Vagina (tissue), 2 donors: Measurements from ENCODE around the gene DPF3. TPM values are rescaled to one million over a fixed set of nuclear protein-coding genes. Genes with fewer than 3 reads are reported as not detected.

ENCODE experiments used
- DNase-seq, 2 donors: peaks; one replicate each; pipeline ENCODE4 v3.0.0-alpha.2; 2017; ENCODE audit errors: extremely low spot score in 2 of 2
- H3K27ac ChIP-seq: fragments of 200-600 bp; sonication (generic); one replicate; pipeline ENCODE4 v1.5.1; 2019
- H3K27me3 ChIP-seq: fragments of 200-600 bp; sonication (generic); one replicate; pipeline ENCODE4 v1.5.1; 2019
- H3K36me3 ChIP-seq, 2 donors: fragments of 200-600 bp; sonication (generic); one replicate each; pipeline ENCODE4 v1.5.1; 2017 to 2019
- H3K4me1 ChIP-seq: fragments of 200-600 bp; sonication (generic); one replicate; pipeline ENCODE4 v1.5.1; 2019
- H3K4me3 ChIP-seq, 2 donors: fragments of 200-600 bp; sonication (generic); 1 replicate in 1 of 2; 2 replicates in 1 of 2; pipeline ENCODE4 v1.5.1; 2016 to 2019
- H3K9me3 ChIP-seq: fragments of 200-600 bp; sonication (generic); one replicate; pipeline ENCODE4 v1.5.1; 2019
- POLR2A ChIP-seq, 2 donors: fragments of 450-650 bp; IDR thresholded peaks; one replicate each; pipeline ENCODE4 v1.6.1; 2017; ENCODE audit warnings: antibody characterized with exemption in 2 of 2, mild to moderate bottlenecking in 2 of 2, moderate library complexity in 2 of 2
- POLR2AphosphoS5 ChIP-seq, 2 donors: sonication (generic); formaldehyde crosslinking; IDR thresholded peaks; one replicate each; pipeline ENCODE4 v1.9.0; 2017; ENCODE audit warnings: antibody characterized with exemption in 2 of 2, mild to moderate bottlenecking in 2 of 2, low read depth in 1 of 2; ENCODE audit not compliant: insufficient read depth in 1 of 2
- intact Hi-C: fragments of 100-400 bp; cut with DNase I; formaldehyde crosslinking; loops from one replicate; pipeline ENCODE4 v1.15.1; 2023
- total RNA-seq: library from RNA; depleted of rRNA; stranded (reverse); fragments of >200 nt; gene quantifications from one replicate; pipeline ENCODE4 v1.2.3, GENCODE V29; 2016
- TF ChIP-seq, protein P1 (sequence below), 3 experiments: fragments of 450-650 bp in 2 of 3; fragments of 200-600 bp in 1 of 3; sonication (generic) in 1 of 3; IDR thresholded peaks; one replicate each; pipeline ENCODE4 v1.5.1; 2017 to 2019; ENCODE audit warnings: antibody characterized with exemption in 3 of 3, mild to moderate bottlenecking in 2 of 3, moderate library complexity in 2 of 3

The DPF3 gene
- total RNA-seq, 1 donor from 2014 or later: not detected

DNA sequence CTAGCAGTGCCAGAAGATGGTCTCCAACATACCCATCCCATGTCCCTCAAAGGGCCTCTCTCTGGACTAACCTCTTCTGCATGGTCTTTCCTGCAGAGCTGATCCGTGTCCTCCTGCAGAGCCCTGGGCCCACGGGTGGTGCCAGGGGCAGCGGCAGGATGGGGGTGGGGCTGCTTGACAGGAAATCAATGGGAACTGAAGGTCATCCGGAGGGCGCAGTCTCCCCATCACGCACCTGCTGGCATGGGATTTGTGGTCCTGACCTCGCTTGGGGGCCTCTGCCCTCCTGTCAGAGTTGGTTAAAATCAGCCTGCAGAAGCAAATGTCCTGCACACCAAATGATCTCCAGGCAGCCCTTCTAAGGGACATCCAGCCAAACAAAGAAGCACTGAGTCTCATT lies 110.2 kb downstream of the DPF3 start:
- H3K36me3 ChIP-seq: no peaks in the 10 kb centered on the region
- DNase-seq: peak in 1 of 2 donors; percentile 82
- H3K4me3 ChIP-seq: no peak overlapping the region
- H3K27ac ChIP-seq: no peak overlapping the region
- H3K27me3 ChIP-seq: no peaks in the 10 kb centered on the region
- no peak for TF ChIP-seq POLR2A (IDR thresholded peaks at IDR 0.05)
- TF ChIP-seq, protein P1, sequence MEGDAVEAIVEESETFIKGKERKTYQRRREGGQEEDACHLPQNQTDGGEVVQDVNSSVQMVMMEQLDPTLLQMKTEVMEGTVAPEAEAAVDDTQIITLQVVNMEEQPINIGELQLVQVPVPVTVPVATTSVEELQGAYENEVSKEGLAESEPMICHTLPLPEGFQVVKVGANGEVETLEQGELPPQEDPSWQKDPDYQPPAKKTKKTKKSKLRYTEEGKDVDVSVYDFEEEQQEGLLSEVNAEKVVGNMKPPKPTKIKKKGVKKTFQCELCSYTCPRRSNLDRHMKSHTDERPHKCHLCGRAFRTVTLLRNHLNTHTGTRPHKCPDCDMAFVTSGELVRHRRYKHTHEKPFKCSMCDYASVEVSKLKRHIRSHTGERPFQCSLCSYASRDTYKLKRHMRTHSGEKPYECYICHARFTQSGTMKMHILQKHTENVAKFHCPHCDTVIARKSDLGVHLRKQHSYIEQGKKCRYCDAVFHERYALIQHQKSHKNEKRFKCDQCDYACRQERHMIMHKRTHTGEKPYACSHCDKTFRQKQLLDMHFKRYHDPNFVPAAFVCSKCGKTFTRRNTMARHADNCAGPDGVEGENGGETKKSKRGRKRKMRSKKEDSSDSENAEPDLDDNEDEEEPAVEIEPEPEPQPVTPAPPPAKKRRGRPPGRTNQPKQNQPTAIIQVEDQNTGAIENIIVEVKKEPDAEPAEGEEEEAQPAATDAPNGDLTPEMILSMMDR (IDR thresholded peaks at IDR 0.05): no peak
- no peak for TF ChIP-seq POLR2AphosphoS5 (IDR thresholded peaks at IDR 0.05; ENCODE audit: insufficient read depth in 1 of 2, low read depth in 1 of 2)
- intact Hi-C loops: no loop called here
- H3K4me1 ChIP-seq: no peaks in the 10 kb centered on the region
- no peaks in the 10 kb centered on the region for H3K9me3 ChIP-seq

DNA sequence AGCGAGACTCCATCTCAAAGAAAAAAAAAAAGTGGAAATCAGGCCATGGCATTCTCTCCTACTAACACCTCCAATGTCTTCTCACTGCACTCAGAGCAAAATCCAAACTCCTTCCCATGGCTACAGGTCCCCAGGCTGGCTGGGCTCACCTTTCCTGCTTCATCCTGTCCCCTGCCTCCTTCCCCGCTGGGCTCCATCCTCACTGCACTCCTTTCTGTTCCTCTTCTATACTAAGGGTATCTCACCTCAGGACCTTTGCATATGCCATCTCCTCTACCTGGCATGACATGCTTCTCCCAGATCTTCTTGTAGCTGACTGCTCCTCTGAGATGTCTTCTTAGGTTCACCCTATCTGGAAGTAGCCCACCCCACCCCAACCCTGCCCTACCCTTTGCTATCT lies 111.1 kb downstream of the DPF3 start:
- intact Hi-C loops: no loop called here
- no peak overlapping the region for H3K4me3 ChIP-seq
- H3K27me3 ChIP-seq: no peaks in the 10 kb centered on the region
- no peak for DNase-seq
- H3K36me3 ChIP-seq: no peaks in the 10 kb centered on the region
- H3K4me1 ChIP-seq: no peaks in the 10 kb centered on the region
- H3K9me3 ChIP-seq: no peaks in the 10 kb centered on the region
- TF ChIP-seq POLR2AphosphoS5 (IDR thresholded peaks at IDR 0.05; ENCODE audit: insufficient read depth in 1 of 2, low read depth in 1 of 2) (no peak), POLR2A (IDR thresholded peaks at IDR 0.05) (no peak)
- TF ChIP-seq, protein P1 (IDR thresholded peaks at IDR 0.05): no peak
- no peak overlapping the region for H3K27ac ChIP-seq

DNA sequence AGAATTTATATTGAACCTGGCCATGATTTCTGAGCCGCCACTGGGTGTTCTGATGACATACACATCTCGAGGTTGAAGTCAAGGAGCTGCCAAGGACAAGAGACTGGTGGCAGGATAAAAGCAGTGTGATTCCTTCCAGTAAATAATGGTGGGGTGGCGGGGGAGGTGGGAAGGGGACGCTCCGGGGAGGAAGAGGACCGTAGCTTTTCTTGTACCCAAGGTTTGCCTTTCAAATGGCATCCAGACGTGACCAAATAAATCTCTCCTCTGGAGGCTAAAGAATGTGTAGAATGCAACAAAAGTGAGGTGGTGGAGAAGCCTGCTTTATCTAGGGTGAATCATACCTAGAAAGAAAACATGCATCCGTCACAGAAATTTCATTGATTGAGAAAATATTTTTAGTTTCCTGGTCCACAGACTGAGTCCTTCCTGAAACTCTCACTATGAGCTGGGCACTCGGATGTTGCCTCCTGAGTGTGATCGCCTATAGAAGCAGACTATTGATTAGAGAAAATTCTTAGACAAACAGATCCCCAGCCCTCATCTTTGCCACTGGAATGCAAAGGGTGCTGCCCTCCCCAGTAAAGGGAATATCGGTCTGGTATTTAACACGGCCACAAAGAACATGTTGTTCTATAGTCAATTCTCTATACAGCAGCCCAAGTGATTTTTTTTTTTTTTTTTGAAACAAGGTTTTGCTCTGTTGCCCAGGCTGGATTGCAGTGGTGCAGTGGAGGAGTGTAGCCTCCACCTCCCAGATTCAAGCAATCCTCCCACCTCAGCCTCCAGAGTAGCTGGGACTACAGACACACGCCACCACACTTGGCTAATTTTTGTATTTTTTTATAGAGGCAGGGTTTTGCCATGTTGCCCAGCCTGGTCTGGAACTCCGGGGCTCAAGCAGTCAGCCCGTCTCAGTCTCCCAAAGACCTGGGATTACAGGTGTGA lies 112.1 kb downstream of the DPF3 start:
- H3K27ac ChIP-seq: no peak overlapping the region
- H3K9me3 ChIP-seq: no peaks in the 10 kb centered on the region
- H3K4me3 ChIP-seq: no peak overlapping the region
- H3K4me1 ChIP-seq: no peaks in the 10 kb centered on the region
- H3K27me3 ChIP-seq: no peaks in the 10 kb centered on the region
- peak; percentile 52 to 56 for DNase-seq
- no peak for TF ChIP-seq POLR2AphosphoS5 (IDR thresholded peaks at IDR 0.05; ENCODE audit: insufficient read depth in 1 of 2, low read depth in 1 of 2)
- TF ChIP-seq POLR2A (IDR thresholded peaks at IDR 0.05): no peak
- TF ChIP-seq, protein P1 (IDR thresholded peaks at IDR 0.05): no peak
- intact Hi-C loops: no loop called here
- H3K36me3 ChIP-seq: no peaks in the 10 kb centered on the region

DNA sequence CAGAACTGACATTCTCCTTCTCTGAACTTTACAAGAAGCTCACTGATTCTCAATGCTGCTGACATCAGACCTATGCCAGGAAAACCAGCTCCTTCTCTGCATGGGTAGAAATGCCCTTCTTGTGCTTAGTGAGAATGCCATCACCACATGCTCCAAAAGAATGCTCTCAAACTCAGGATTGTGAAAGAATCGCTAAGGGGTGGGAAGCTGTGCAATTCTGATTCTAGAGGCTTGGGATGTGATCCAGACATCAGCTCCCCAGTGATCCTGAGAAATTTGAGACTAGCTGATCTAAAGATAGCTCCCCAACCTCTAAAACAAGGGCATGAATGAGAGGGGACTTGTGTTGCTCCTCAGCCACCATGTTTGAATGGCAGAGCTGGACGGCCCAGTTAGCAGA lies 113.2 kb downstream of the DPF3 start:
- Histone ChIP-seq H3K4me1 (no peaks in the 10 kb centered on the region), H3K27ac (no peak overlapping the region), H3K4me3 (no peak overlapping the region), H3K36me3 (no peaks in the 10 kb centered on the region), H3K9me3 (no peaks in the 10 kb centered on the region), H3K27me3 (no peaks in the 10 kb centered on the region)
- intact Hi-C loops: no loop called here
- peak in 1 of 2 donors; percentile 25 for DNase-seq
- no peak for TF ChIP-seq POLR2A (IDR thresholded peaks at IDR 0.05)
- no peak for TF ChIP-seq POLR2AphosphoS5 (IDR thresholded peaks at IDR 0.05; ENCODE audit: insufficient read depth in 1 of 2, low read depth in 1 of 2)
- TF ChIP-seq, protein P1 (IDR thresholded peaks at IDR 0.05): no peak

DNA sequence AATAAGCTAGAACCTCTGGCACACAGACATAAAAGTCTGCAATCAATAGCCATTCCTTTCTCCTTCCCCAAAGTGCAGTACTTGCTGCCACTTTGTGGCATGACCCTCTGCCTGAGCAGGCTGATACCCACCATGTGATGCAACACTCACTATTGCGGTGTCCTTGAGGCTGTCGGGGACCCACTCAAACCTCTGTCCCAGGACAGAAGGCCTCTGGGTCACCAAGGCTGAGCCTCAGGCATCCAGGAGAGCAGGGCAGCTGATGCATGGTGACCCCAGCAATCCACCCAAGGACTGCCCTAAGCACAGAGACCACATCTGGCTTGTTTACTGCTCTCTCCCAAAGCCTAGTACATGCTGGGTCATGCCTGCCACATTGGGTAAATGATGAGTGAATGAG lies 114.2 kb downstream of the DPF3 start:
- H3K4me3 ChIP-seq: no peak overlapping the region
- peak; percentile 19 to 54 for DNase-seq
- intact Hi-C loops: no loop called here
- no peaks in the 10 kb centered on the region for H3K36me3 ChIP-seq
- no peaks in the 10 kb centered on the region for H3K9me3 ChIP-seq
- TF ChIP-seq POLR2AphosphoS5 (IDR thresholded peaks at IDR 0.05; ENCODE audit: insufficient read depth in 1 of 2, low read depth in 1 of 2): no peak
- H3K4me1 ChIP-seq: no peaks in the 10 kb centered on the region
- no peaks in the 10 kb centered on the region for H3K27me3 ChIP-seq
- no peak overlapping the region for H3K27ac ChIP-seq
